Measurements from ENCODE around the gene C14orf180. TPM values are rescaled to one million over a fixed set of nuclear protein-coding genes. Genes with fewer than 3 reads are reported as not detected.

The C14orf180 gene
- total RNA-seq, 1 experiment from 2014 or later = not detected

- H3K9me3 ChIP-seq (ENCODE audit: control insufficient read depth, insufficient read depth, low read depth, low read length) = no peaks in the 10 kb centered on the region
- no peaks in the 10 kb centered on the region for H3K4me1 ChIP-seq (ENCODE audit: control insufficient read depth, insufficient read depth, low read length)
- no peak for TF ChIP-seq POLR2AphosphoS5 (IDR thresholded peaks at IDR 0.05; ENCODE audit: low read depth, low read length)
- no peak for TF ChIP-seq CTCF (IDR thresholded peaks at IDR 0.05)
- TF ChIP-seq TCF7L2 (IDR thresholded peaks at IDR 0.05; ENCODE audit: low read depth, low read length) = no peak
- BruUV-seq (replicated peaks) = no TSS peak
- no peak overlapping the region for H3K27ac ChIP-seq (ENCODE audit: low read length)
- ChIA-PET POLR2A (no interaction called here), CTCF (no interaction called here)
- no peak for ATAC-seq
- H3K36me3 ChIP-seq (ENCODE audit: control insufficient read depth, insufficient read depth, low read length) = no peaks in the 10 kb centered on the region
- no peak for DNase-seq (ENCODE audit: low read depth, low spot score)
- H3K4me3 ChIP-seq (ENCODE audit: low read depth in 2 of 2, low read length in 2 of 2) = no peak overlapping the region
- in situ Hi-C loops (cut with HindIII; ENCODE audit: low pct_unique_long_range_greater_than_20kb, low sequenced_read_pairs) = no loop called here
- intact Hi-C loops (cut with micrococcal nuclease; ENCODE audit: unreplicated experiment) = no loop called here
- H3K27me3 ChIP-seq (ENCODE audit: control insufficient read depth, insufficient read depth, low read length) = peaks cover 5% of the 10 kb centered on the region; the same call in 1 of the 2 replicates
Measured at GRCh38 chr14:104611881-104612280, 32.3 kb downstream of the C14orf180 start.

- no peak for ATAC-seq
- Histone ChIP-seq H3K9me3 (ENCODE audit: control insufficient read depth, insufficient read depth, low read depth, low read length) (no peaks in the 10 kb centered on the region), H3K4me1 (ENCODE audit: control insufficient read depth, insufficient read depth, low read length) (no peaks in the 10 kb centered on the region), H3K27ac (ENCODE audit: low read length) (no peak overlapping the region), H3K27me3 (ENCODE audit: control insufficient read depth, insufficient read depth, low read length) (no peaks in the 10 kb centered on the region; the same call in 1 of the 2 replicates), H3K36me3 (ENCODE audit: control insufficient read depth, insufficient read depth, low read length) (no peaks in the 10 kb centered on the region), H3K4me3 (ENCODE audit: low read depth in 2 of 2, low read length in 2 of 2) (no peak overlapping the region)
- no peak for TF ChIP-seq POLR2AphosphoS5 (IDR thresholded peaks at IDR 0.05; ENCODE audit: low read depth, low read length)
- TF ChIP-seq CTCF (IDR thresholded peaks at IDR 0.05) = no peak
- no peak for TF ChIP-seq REST (IDR thresholded peaks at IDR 0.05; ENCODE audit: insufficient read depth in 1 of 2, low read depth in 2 of 2, low read length in 1 of 2)
- ChIA-PET CTCF (no interaction called here), POLR2A (no interaction called here)
- in situ Hi-C loops (cut with HindIII; ENCODE audit: low pct_unique_long_range_greater_than_20kb, low sequenced_read_pairs) (no loop called here), intact Hi-C loops (cut with micrococcal nuclease; ENCODE audit: unreplicated experiment) (no loop called here)
- no TSS peak for BruUV-seq (replicated peaks)
- no peak for DNase-seq (ENCODE audit: low read depth, low spot score)
Measured at GRCh38 chr14:104614126-104614812, 34.7 kb downstream of the C14orf180 start.
